ENCODE results near the gene TUT1.

- no peak for TF ChIP-seq CTCF (IDR thresholded peaks at IDR 0.05)
- no peak for TF ChIP-seq SIN3A (IDR thresholded peaks at IDR 0.05; ENCODE audit: borderline replicate concordance, insufficient read depth, low read depth, low read length)
- TF ChIP-seq REST (IDR thresholded peaks at IDR 0.05; ENCODE audit: insufficient read depth in 1 of 2, low read depth in 2 of 2, low read length in 1 of 2), result no peak
These were observed 38.7 kb downstream of the TUT1 start for GRCh38 chr11:62552485-62553079.

All from Panc1 (cell line).